Femur (tissue), 1 donor: Measurements from ENCODE around the gene HASPIN.

Source experiments
- DNase-seq: peaks from one replicate; pipeline ENCODE4 v3.0.0-alpha.2; 2017

HASPIN gene

GRCh38 chr17:3768769-3769168, 45.1 kb downstream of the HASPIN start:
- DNase-seq: no peak

GRCh38 chr17:3770466-3770865, 46.8 kb downstream of the HASPIN start:
- DNase-seq: no peak

GRCh38 chr17:3771140-3771539, 47.4 kb downstream of the HASPIN start:
- DNase-seq: no peak

DNA sequence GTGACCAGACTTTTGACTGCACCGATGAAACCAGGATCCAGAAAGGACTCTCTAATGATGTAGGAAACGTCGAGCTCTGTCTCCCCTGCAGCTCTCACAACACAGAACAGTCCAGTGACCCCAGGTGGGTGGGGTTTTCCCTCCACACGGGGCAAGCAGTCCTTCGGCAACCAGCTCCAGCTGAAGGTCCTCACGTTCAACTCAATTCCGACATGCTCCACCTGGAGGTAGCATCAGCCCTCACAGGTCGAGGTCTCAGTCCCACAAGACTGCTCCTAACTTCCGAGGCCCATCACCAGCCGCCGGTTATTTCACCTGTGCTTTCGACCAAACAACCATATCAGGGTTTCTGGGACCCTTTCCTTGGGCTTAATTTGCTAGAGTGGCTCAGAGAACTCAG, 49.1 kb downstream of the HASPIN start:
- no peak for DNase-seq

GRCh38 chr17:3773511-3773910, 49.8 kb downstream of the HASPIN start:
- no peak for DNase-seq

DNA sequence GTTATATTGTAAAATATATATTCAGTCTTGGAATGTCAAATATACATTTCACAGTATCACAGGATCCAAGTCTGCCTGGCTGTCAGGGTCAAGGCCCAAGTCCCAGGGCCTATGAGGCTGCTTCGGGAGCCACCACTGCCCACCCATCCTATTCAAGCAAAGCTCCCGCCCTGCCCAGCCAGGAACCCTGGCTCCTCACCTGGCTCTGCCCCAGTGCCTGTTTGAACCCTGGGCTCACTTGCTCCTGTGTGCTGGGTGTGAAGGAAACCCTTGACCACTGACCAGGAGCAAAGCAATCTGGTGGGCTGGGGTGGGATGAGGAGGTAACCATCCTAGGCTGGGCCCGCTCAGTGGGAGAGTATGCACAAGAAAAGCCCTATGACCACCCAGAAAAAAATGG, 50.3 kb downstream of the HASPIN start:
- DNase-seq: no peak
